H1 (cell line): ENCODE measurements around the gene BLCAP. TPM values are rescaled to one million over a fixed set of nuclear protein-coding genes. Genes with fewer than 3 reads are reported as not detected.

Experiments
- CTCF ChIA-PET: fragments of 300-600 bp; sonication (Branson Sonifier 250); formaldehyde crosslinking; loops from one replicate; lab custom pipeline; 2021; ENCODE audit not compliant: partially characterized antibody; lab: Charles Lee
- POLR2A ChIA-PET: fragments of 300-600 bp; sonication (Branson Sonifier 250); formaldehyde crosslinking; loops from one replicate; lab custom pipeline; 2021; ENCODE audit warnings: inconsistent platforms; ENCODE audit not compliant: partially characterized antibody; lab: Charles Lee
- DNase-seq, 2 experiments: peaks; one replicate each; pipeline versions ENCODE4 v3.0.0 to v3.0.0-alpha.2; 2010 to 2022; ENCODE audit warnings: low spot score in 2 of 2, low read depth in 1 of 2, mixed read lengths in 1 of 2
- FAIRE-seq: peaks from 2 replicates; lab custom pipeline; 2011; peaks lifted over from hg19 to GRCh38; lab: Jason Lieb, UNC
- H2AFZ ChIP-seq: 2 replicates; pipeline ENCODE4 v1.8.1; 2012; ENCODE audit warnings: low read length, inconsistent platforms
- H2AK5ac ChIP-seq: 2 replicates; pipeline ENCODE4 v1.6.1; 2013; ENCODE audit warnings: low read depth, low read length
- H2BK120ac ChIP-seq: replicated peaks from 2 replicates; pipeline ENCODE3; 2013; ENCODE audit warnings: low read depth, low read length, inconsistent platforms
- H2BK12ac ChIP-seq: 2 replicates; pipeline ENCODE4 v1.6.1; 2013; ENCODE audit warnings: low read depth, low read length
- H2BK15ac ChIP-seq: 2 replicates; pipeline ENCODE4 v1.6.1; 2013; ENCODE audit warnings: low read length
- H2BK20ac ChIP-seq: 2 replicates; pipeline ENCODE4 v1.6.1; 2013; ENCODE audit warnings: low read length
- H2BK5ac ChIP-seq: 2 replicates; pipeline ENCODE4 v1.6.1; 2013; ENCODE audit warnings: low read depth, low read length
- H3K14ac ChIP-seq: 2 replicates; pipeline ENCODE4 v1.6.1; 2013; ENCODE audit warnings: inconsistent platforms; ENCODE audit not compliant: insufficient read length
- H3K18ac ChIP-seq: 2 replicates; pipeline ENCODE4 v1.6.1; 2013; ENCODE audit warnings: low read length; ENCODE audit errors: extremely low read depth
- H3K23ac ChIP-seq: 2 replicates; pipeline ENCODE4 v1.6.1; 2013; ENCODE audit warnings: inconsistent platforms; ENCODE audit not compliant: insufficient read length
- H3K23me2 ChIP-seq: 2 replicates; pipeline ENCODE4 v1.6.1; 2013; ENCODE audit warnings: low read depth, low read length
- H3K27ac ChIP-seq: 2 replicates; pipeline ENCODE4 v1.6.1; 2011; ENCODE audit warnings: low read depth, low read length, inconsistent platforms
- H3K27me3 ChIP-seq, 4 experiments: replicated peaks in 1 of 4; 1 replicate in 1 of 4; 2 replicates in 3 of 4; pipeline versions ENCODE4 v1.6.1 to v1.8.1; 2011 to 2013; ENCODE audit warnings: low read length in 3 of 4, mild to moderate bottlenecking in 3 of 4, inconsistent platforms in 2 of 4, mixed read lengths in 2 of 4, moderate library complexity in 1 of 4; ENCODE audit not compliant: control insufficient read depth in 3 of 4, insufficient read depth in 3 of 4; ENCODE audit errors: extremely low read depth in 1 of 4
- H3K36me3 ChIP-seq, 4 experiments: 2 replicates each; pipeline versions ENCODE4 v1.6.1 to v1.8.1; 2011 to 2013; ENCODE audit warnings: mild to moderate bottlenecking in 4 of 4, low read length in 3 of 4, moderate library complexity in 2 of 4, control low read depth in 1 of 4, inconsistent platforms in 1 of 4; ENCODE audit not compliant: insufficient read depth in 4 of 4, control insufficient read depth in 2 of 4
- H3K4ac ChIP-seq: replicated peaks from 2 replicates; pipeline ENCODE3; 2013; ENCODE audit warnings: low read length, low read depth, mixed read lengths, inconsistent platforms; ENCODE audit not compliant: insufficient read length
- H3K4me1 ChIP-seq, 4 experiments: replicated peaks in 1 of 4; 1 replicate in 1 of 4; 2 replicates in 3 of 4; pipeline versions ENCODE4 v1.6.1 to v1.8.1; 2011 to 2013; ENCODE audit warnings: low read length in 3 of 4, inconsistent platforms in 2 of 4, mixed read lengths in 1 of 4; ENCODE audit not compliant: insufficient read depth in 4 of 4, control insufficient read depth in 3 of 4
- H3K4me2 ChIP-seq, 2 experiments: 2 replicates each; pipeline versions ENCODE4 v1.6.1 to v1.8.1; 2011 to 2013; ENCODE audit warnings: low read depth in 2 of 2, low read length in 2 of 2, control low read depth in 1 of 2, inconsistent platforms in 1 of 2, mild to moderate bottlenecking in 1 of 2; ENCODE audit not compliant: insufficient read depth in 1 of 2
- H3K4me3 ChIP-seq, 4 experiments: fragments of 200-600, 300-600 bp in 1 of 4; sonication (generic), shearing (Covaris generic), sonication (Bioruptor Twin) in 1 of 4; 2 replicates each; pipeline versions ENCODE4 v1.5.1 to v1.8.1; 2011 to 2016; ENCODE audit warnings: low read length in 4 of 4, low read depth in 3 of 4, control low read depth in 2 of 4, inconsistent platforms in 2 of 4, mild to moderate bottlenecking in 2 of 4, mixed read lengths in 1 of 4, moderate library complexity in 1 of 4; ENCODE audit not compliant: insufficient read depth in 2 of 4; ENCODE audit errors: extremely low read depth in 1 of 4
- H3K56ac ChIP-seq: replicated peaks from 2 replicates; pipeline ENCODE3; 2013; ENCODE audit warnings: low read depth, mild to moderate bottlenecking, mixed read lengths, low read length, inconsistent platforms; ENCODE audit not compliant: insufficient read length
- H3K79me1 ChIP-seq: 2 replicates; pipeline ENCODE4 v1.6.1; 2013; ENCODE audit warnings: low read depth, low read length, control low read depth
- H3K79me2 ChIP-seq, 2 experiments: 2 replicates each; pipeline versions ENCODE4 v1.6.1 to v1.8.1; 2012 to 2013; ENCODE audit warnings: low read length in 2 of 2, mild to moderate bottlenecking in 2 of 2, inconsistent platforms in 1 of 2; ENCODE audit not compliant: insufficient read depth in 2 of 2, control insufficient read depth in 1 of 2
- H3K9ac ChIP-seq, 4 experiments: replicated peaks in 1 of 4; 1 replicate in 1 of 4; 2 replicates in 3 of 4; pipeline versions ENCODE4 v1.6.1 to v1.8.1; 2011 to 2013; ENCODE audit warnings: low read depth in 3 of 4, low read length in 3 of 4, control low read depth in 2 of 4, mild to moderate bottlenecking in 2 of 4, moderate library complexity in 2 of 4, inconsistent platforms in 1 of 4; ENCODE audit errors: extremely low read depth in 1 of 4
- H3K9me3 ChIP-seq, 2 experiments: 2 replicates each; pipeline versions ENCODE4 v1.6.1 to v1.8.1; 2012 to 2013; ENCODE audit warnings: mild to moderate bottlenecking in 2 of 2, moderate library complexity in 2 of 2, control low read depth in 1 of 2, inconsistent platforms in 1 of 2, low read depth in 1 of 2, low read length in 1 of 2, mixed read lengths in 1 of 2; ENCODE audit not compliant: insufficient read depth in 2 of 2
- H4K20me1 ChIP-seq, 2 experiments: replicated peaks in 1 of 2; 2 replicates each; pipeline versions ENCODE3 to v1.8.1; 2011 to 2013; ENCODE audit warnings: inconsistent platforms in 2 of 2, low read length in 2 of 2, mild to moderate bottlenecking in 1 of 2; ENCODE audit not compliant: insufficient read depth in 2 of 2, control insufficient read depth in 1 of 2
- H4K5ac ChIP-seq: 2 replicates; pipeline ENCODE4 v1.6.1; 2013; ENCODE audit warnings: low read length, low read depth, mixed read lengths, inconsistent platforms; ENCODE audit not compliant: insufficient read length
- H4K8ac ChIP-seq: 2 replicates; pipeline ENCODE4 v1.8.0; 2013; ENCODE audit warnings: mild to moderate bottlenecking, moderate library complexity, low read length, inconsistent platforms; ENCODE audit not compliant: insufficient read depth; ENCODE audit errors: extremely low read depth
- H4K91ac ChIP-seq: replicated peaks from 2 replicates; pipeline ENCODE3; 2013; ENCODE audit warnings: low read length, mixed read lengths, inconsistent platforms; ENCODE audit not compliant: insufficient read length
- EGR1 ChIP-seq: IDR thresholded peaks from 2 replicates; pipeline ENCODE4 v1.6.1; 2011; ENCODE audit warnings: low read depth, low read length, borderline replicate concordance
- GTF2F1 ChIP-seq: IDR thresholded peaks from 2 replicates; pipeline ENCODE4 v1.6.1; 2012; ENCODE audit warnings: low read depth, low read length, improper control_type of control experiment, borderline replicate concordance
- HDAC2 ChIP-seq, 2 experiments: fragments of 300-600 bp in 1 of 2; sonication (generic) in 1 of 2; IDR thresholded peaks; 2 replicates each; pipeline ENCODE4 v1.6.1; 2011 to 2012; ENCODE audit warnings: low read depth in 2 of 2, low read length in 2 of 2, mild to moderate bottlenecking in 2 of 2, moderate library complexity in 2 of 2, borderline replicate concordance in 1 of 2, inconsistent platforms in 1 of 2
- HDAC6 ChIP-seq: IDR thresholded peaks from one replicate; pipeline ENCODE4 v1.7.1; 2012; ENCODE audit warnings: low read depth, mild to moderate bottlenecking, inconsistent platforms, low read length, moderate library complexity
- KDM4A ChIP-seq: IDR thresholded peaks from one replicate; pipeline ENCODE4 v1.7.1; 2012; ENCODE audit warnings: low read depth, mild to moderate bottlenecking, moderate library complexity, low read length, inconsistent platforms; ENCODE audit not compliant: severe bottlenecking
- RBBP5 ChIP-seq: IDR thresholded peaks from 2 replicates; pipeline ENCODE4 v1.7.1; 2012; ENCODE audit warnings: low read depth, mild to moderate bottlenecking, inconsistent platforms, low read length, moderate library complexity, borderline replicate concordance
- SIN3A ChIP-seq, 2 experiments: IDR thresholded peaks in 1 of 2; conservative IDR thresholded peaks in 1 of 2; 2 replicates each; pipeline ENCODE4 v1.6.1; 2011 to 2012; ENCODE audit warnings: low read length in 2 of 2, improper control_type of control experiment in 1 of 2, low read depth in 1 of 2, mild to moderate bottlenecking in 1 of 2
- SUZ12 ChIP-seq: fragments of 200-600 bp; sonication (generic); IDR thresholded peaks from 2 replicates; pipeline ENCODE4 v1.6.1; 2012; ENCODE audit warnings: mild to moderate bottlenecking, inconsistent platforms, low read length, moderate library complexity, mixed read lengths
- YY1 ChIP-seq: IDR thresholded peaks from 2 replicates; pipeline ENCODE4 v1.6.1; 2011; ENCODE audit warnings: low read depth, mild to moderate bottlenecking, low read length
- WGBS, 2 experiments: shearing (Covaris generic) in 1 of 2; methylation state at CpG; one replicate each; pipeline versions ENCODE4 v1.1.6 to v1.1.7; 2013 to 2015; ENCODE audit warnings: low lambda C conversion rate in 2 of 2, mixed read lengths in 2 of 2, inconsistent platforms in 1 of 2, low coverage in 1 of 2, missing lambda C conversion rate in 1 of 2; ENCODE audit not compliant: insufficient replicate concordance in 2 of 2, insufficient coverage in 1 of 2, insufficient read length in 1 of 2; ENCODE audit errors: extremely low coverage in 1 of 2, missing lambda C conversion rate in 1 of 2; 5-methylcytosine and 5-hydroxymethylcytosine counted together
- polyA plus RNA-seq, 7 experiments: library from polyadenylated mRNA; depleted of rRNA in 3 of 7; stranded (reverse) in 5 of 7; unstranded in 2 of 7; fragments of >200 nt in 5 of 7; fragments of 200-250 nt in 2 of 7; gene quantifications; 1 replicate in 5 of 7; 2 replicates in 1 of 7; 4 replicates in 1 of 7; pipeline versions ENCODE4 v1.2.1 to v1.2.3, GENCODE V29; 2011 to 2013; ENCODE audit warnings: missing spikeins in 2 of 7, mixed read lengths in 2 of 7
- total RNA-seq: library from RNA; stranded (reverse); fragmentation: NEBNext Ultra II Directional; extraction: Animal tissue kit (Norgen Biotek cat#: 25700); gene quantifications from 2 replicates; pipeline ENCODE4 v1.2.1, GENCODE V29; 2021

BLCAP gene
- total and polyA plus RNA-seq, 2 of the 8 experiments (the other 6 are each of a cell fraction or from before 2014, with no cell fraction given): 60.3 to 72.2 TPM

GRCh38 chr20:37511610-37512275 lies 15.9 kb downstream of the BLCAP start:
- H4K8ac ChIP-seq: no peak overlapping the region

More at GRCh38 chr20:37511610-37512275, 15.9 kb downstream of the BLCAP start:
- CTCF ChIA-PET: interaction anchor here (0.6 to 1.6 kb wide), 3 partner anchors 115 to 236 kb away, joined by 4 read pairs; no protein-coding TSS in a partner anchor
- Histone ChIP-seq H3K9ac (no peak overlapping the region), H3K23me2 (no peaks in the 10 kb centered on the region), H4K5ac (no peak overlapping the region), H3K27me3 (no peaks in the 10 kb centered on the region), H3K27ac (no peak overlapping the region), H2BK15ac (no peak overlapping the region), H4K91ac (no peak overlapping the region), H2BK12ac (no peak overlapping the region), H3K14ac (no peak overlapping the region), H3K18ac (no peak overlapping the region), H2BK120ac (no peak overlapping the region), H2BK5ac (no peak overlapping the region), H3K4me3 (no peak overlapping the region), H2AK5ac (no peak overlapping the region), H3K79me2 (peaks cover 0 to 19% of the 10 kb centered on the region in 2 experiments), H4K20me1 (peaks cover 0 to 16% of the 10 kb centered on the region in 2 experiments), H3K36me3 (peaks cover 2 to 21% (median 9%) of the 10 kb centered on the region in 4 experiments; a peak in 5 of 8 replicates), H3K4me1 (peaks cover 0 to 4% (median 0%) of the 10 kb centered on the region in 4 experiments; a peak in 1 of 7 replicates), H3K79me1 (peaks cover 11% of the 10 kb centered on the region), H2BK20ac (no peak overlapping the region), H3K23ac (no peak overlapping the region), H3K56ac (no peak overlapping the region), H3K9me3 (no peaks in the 10 kb centered on the region), H3K4ac (no peak overlapping the region), H2AFZ (no peak overlapping the region), H3K4me2 (no peak overlapping the region)
- FAIRE-seq (no peak), DNase-seq (no peak)
- TF ChIP-seq GTF2F1: no peak
- TF ChIP-seq SIN3A (conservative IDR thresholded peaks at IDR 0.05 in 1 of 2, IDR thresholded peaks at IDR 0.05 in 1 of 2; ENCODE audit: low read depth in 1 of 2, low read length in 2 of 2): no peak
- no peak for TF ChIP-seq HDAC2 (IDR thresholded peaks at IDR 0.05; ENCODE audit: borderline replicate concordance in 1 of 2, low read depth in 2 of 2, low read length in 2 of 2)
- TF ChIP-seq KDM4A: no peak
- no peak for TF ChIP-seq SUZ12
- no peak for TF ChIP-seq RBBP5
- TF ChIP-seq EGR1: no peak
- TF ChIP-seq HDAC6: no peak
- no peak for TF ChIP-seq YY1
- WGBS, 2 experiments: 89% methylated on average over 6 of the region's 6 CpGs; no CpG with 5 or more reads in 1 of the 2 experiments
- POLR2A ChIA-PET: interaction anchor here (0.9 to 1.4 kb wide), 4 partner anchors 8 to 104 kb away, joined by 3 to 4 read pairs (median 4); no protein-coding TSS in a partner anchor
